Muscle layer of duodenum (tissue), 2 donors: ENCODE results near the gene POU3F3.

ENCODE experiments used
- H3K27ac ChIP-seq: one replicate; pipeline ENCODE4 v1.7.0; 2013; ENCODE audit warnings: mild to moderate bottlenecking, low read length
- H3K27me3 ChIP-seq: one replicate; pipeline ENCODE4 v1.7.0; 2013; ENCODE audit warnings: low read depth, mild to moderate bottlenecking, control low read depth, low read length
- H3K36me3 ChIP-seq, 2 donors: one replicate each; pipeline ENCODE4 v1.7.0; 2013; ENCODE audit warnings: low read length in 2 of 2, control low read depth in 1 of 2, mild to moderate bottlenecking in 1 of 2; ENCODE audit not compliant: insufficient read depth in 2 of 2, control insufficient read depth in 1 of 2
- H3K4me1 ChIP-seq, 2 donors: one replicate each; pipeline ENCODE4 v1.7.0; 2013; ENCODE audit warnings: low read length in 2 of 2, mild to moderate bottlenecking in 2 of 2, control low read depth in 1 of 2, moderate library complexity in 1 of 2; ENCODE audit not compliant: insufficient read depth in 2 of 2, control insufficient read depth in 1 of 2
- H3K4me3 ChIP-seq, 2 donors: one replicate each; pipeline ENCODE4 v1.7.0; 2013; ENCODE audit warnings: low read length in 2 of 2, low read depth in 1 of 2, mild to moderate bottlenecking in 1 of 2
- H3K9me3 ChIP-seq, 2 donors: one replicate each; pipeline ENCODE4 v1.7.0; 2013; ENCODE audit warnings: low read length in 2 of 2, control low read depth in 1 of 2, mild to moderate bottlenecking in 1 of 2; ENCODE audit not compliant: control insufficient read depth in 1 of 2
- donor health status: healthy.

The POU3F3 gene

DNA sequence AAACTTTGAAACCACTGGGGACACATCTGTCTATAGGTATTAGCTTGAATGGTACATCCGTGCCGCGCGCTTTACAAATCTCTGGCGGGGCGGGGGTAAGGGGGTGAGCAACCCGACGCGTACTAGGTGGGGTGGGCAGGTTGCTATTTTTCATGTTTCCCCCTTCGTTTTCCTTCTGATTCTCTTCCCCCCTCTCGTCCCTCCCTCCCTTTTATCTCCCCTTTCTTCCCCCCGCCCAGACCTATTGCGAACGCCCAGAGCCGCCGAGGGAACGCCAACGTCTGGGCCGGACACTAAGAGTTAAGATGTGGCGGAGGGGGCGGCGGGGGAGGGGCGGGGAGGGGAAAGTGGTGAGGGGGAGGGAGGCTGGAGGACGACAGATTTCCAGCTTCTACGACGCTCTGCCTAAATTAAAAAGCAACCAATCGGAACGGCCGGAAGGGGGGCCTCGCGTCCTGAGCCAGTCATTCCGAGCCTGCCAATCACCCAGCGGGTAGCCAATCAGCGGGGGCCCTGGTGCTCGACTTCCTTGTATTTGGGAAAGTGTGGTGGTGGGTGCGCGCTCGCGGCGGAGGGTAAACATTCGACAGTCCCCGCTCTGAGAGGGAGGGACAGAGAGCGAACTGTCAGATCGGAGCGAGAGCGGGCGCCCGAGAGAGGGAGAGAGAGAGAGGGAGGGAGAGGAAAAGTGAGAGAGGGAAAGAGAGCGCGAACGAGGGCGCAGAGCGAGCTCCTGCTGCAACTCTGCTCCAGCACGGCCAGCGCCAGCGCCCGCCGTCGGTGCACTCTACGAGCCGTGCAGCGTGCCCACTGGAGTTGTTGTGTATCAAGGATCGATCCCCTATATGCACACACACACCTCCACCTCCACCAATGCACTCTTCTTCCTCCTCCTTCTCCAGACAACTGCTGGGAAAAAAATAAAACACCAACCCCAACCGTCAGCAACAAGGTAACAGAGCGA lies at the start of gene POU3F3:
Gene POU3F3 (plus strand): TSS at position 582 of the 964 bp plus-strand sequence. CDS start 1,396 bp downstream, outside the sequence.
- no peaks in the 10 kb centered on the region for H3K36me3 ChIP-seq
- peaks cover 0 to 5% of the 10 kb centered on the region in 2 donors for H3K9me3 ChIP-seq
- peaks cover 66% of the 10 kb centered on the region for H3K27me3 ChIP-seq
- no peak within 1 kb of the TSS for H3K27ac ChIP-seq
- peak within 1 kb of the TSS; percentile 37 to 59 for H3K4me3 ChIP-seq
- H3K4me1 ChIP-seq = peaks cover 0 to 43% of the 10 kb centered on the region in 2 donors

DNA sequence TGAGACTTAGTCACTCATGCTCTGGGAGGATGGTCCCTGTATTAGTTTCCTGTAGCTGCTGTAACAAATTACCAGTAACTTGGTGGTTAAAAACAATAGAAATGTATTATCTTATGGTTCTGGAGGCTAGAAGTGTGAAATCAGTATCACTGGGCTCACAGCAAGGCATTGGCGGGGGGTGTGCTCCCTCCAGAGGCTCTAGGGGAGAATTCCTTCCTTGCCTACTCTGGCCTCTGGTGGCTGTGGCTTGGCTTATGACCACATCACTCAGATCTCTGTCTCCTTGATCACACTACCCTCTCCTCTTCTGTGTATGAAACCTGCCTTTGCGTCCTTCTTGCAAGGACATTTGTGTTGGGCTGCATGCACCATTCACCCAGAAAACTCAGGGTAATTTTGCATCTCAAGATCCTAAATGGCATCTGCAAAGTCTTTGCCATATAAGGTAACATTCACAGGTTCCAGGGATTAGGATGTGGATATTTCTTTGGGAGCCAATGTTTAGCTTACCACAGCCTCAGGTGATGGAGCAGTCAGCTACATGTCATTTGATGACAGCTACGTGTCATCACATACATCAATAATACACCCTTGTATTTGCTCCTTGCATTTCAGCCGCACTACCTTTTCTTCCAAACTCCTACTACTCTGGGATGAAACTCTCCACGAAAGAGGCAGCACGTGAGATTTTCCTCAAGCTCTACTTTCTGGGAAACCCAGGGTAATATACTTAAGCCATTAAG lies 49.6 kb upstream of the POU3F3 start:
- Histone ChIP-seq H3K27me3 (no peaks in the 10 kb centered on the region), H3K36me3 (no peaks in the 10 kb centered on the region), H3K9me3 (no peaks in the 10 kb centered on the region), H3K4me1 (no peaks in the 10 kb centered on the region), H3K27ac (no peak overlapping the region), H3K4me3 (no peak overlapping the region)

DNA sequence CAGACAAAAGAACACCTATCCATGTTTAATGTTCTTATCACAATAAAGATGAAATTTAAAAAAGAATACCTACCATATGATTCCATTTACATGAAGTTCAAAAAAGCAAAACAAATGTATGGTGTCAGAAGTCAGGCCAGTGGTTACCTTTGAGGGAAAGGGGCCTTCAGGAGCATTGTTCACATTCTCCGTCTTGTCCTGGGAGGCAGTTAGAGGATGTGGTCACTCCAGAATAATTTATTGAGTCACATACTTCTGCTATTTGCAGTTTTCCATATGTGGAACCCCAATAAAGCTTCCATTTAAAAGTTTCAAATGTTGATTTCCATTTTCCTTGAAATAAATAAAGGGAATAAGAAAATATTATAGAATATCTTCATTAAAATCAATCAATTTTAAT lies 41.6 kb upstream of the POU3F3 start:
- Histone ChIP-seq H3K27me3 (no peaks in the 10 kb centered on the region), H3K36me3 (no peaks in the 10 kb centered on the region), H3K4me3 (no peak overlapping the region), H3K4me1 (no peaks in the 10 kb centered on the region), H3K27ac (no peak overlapping the region), H3K9me3 (no peaks in the 10 kb centered on the region)

DNA sequence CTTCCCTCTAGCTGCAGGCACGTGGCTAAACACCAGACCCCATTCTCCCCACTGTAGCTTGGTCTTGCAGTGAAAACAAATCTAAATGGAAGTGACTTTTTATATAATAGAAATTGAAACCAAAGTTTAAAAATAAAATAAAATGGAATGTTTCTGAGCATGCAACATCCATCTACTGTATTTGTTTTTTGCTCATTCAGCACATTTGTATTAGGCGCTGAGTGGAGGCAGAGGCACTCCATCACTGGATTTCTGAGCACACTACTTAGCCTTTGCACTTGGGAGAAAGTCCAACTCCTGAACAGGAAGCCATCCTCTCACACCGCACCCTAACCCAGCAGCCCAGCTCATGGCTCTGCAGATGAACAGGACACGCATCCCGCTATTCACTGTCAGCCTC lies 37.8 kb upstream of the POU3F3 start:
- H3K4me3 ChIP-seq = no peak overlapping the region
- H3K27me3 ChIP-seq = no peaks in the 10 kb centered on the region
- no peak overlapping the region for H3K27ac ChIP-seq
- H3K4me1 ChIP-seq = no peaks in the 10 kb centered on the region
- H3K9me3 ChIP-seq = no peaks in the 10 kb centered on the region
- no peaks in the 10 kb centered on the region for H3K36me3 ChIP-seq

DNA sequence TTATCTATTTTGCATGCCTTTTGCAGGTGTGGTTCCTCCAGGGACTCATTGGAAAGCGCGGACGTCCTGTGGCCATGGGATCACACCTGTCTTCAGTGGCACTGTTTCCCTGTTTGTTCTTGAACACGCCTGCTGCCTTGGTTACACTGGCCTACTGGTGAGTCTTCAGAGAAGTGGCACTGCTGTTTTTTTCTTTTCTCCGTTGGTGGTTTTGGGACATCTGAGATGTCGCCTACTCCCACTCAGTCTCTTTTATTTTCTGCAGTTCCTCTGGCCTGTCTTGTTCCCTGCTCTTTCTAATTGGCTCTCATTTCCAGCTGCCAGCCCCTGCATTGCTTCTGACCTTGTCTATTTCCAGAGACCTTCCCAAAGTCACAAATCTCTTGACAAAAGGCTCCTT lies 35.7 kb upstream of the POU3F3 start:
- Histone ChIP-seq H3K4me1 (no peaks in the 10 kb centered on the region), H3K4me3 (no peak overlapping the region), H3K9me3 (no peaks in the 10 kb centered on the region), H3K27ac (no peak overlapping the region), H3K36me3 (no peaks in the 10 kb centered on the region), H3K27me3 (no peaks in the 10 kb centered on the region)

DNA sequence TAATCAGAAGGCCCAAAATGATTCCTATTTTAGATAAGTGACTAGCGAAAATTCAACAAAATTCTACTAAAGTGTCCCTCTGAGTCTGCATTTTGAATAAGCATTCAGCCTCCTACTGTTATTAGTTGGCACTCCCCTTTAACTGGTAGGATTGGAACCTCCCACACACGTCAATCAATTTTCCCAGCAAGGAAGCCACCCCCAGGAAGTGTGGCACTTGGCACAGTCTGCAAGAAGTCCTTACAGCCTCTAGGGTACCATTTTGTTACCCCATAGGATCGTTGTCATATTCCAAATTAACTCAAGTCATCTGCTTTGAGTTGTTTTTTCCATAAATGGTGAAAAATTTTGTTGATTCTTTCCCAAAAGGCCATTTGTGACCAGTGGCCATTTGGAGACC lies 33.8 kb upstream of the POU3F3 start:
- Histone ChIP-seq H3K36me3 (no peaks in the 10 kb centered on the region), H3K4me1 (no peaks in the 10 kb centered on the region), H3K27me3 (no peaks in the 10 kb centered on the region), H3K27ac (no peak overlapping the region), H3K9me3 (no peaks in the 10 kb centered on the region), H3K4me3 (no peak overlapping the region)

DNA sequence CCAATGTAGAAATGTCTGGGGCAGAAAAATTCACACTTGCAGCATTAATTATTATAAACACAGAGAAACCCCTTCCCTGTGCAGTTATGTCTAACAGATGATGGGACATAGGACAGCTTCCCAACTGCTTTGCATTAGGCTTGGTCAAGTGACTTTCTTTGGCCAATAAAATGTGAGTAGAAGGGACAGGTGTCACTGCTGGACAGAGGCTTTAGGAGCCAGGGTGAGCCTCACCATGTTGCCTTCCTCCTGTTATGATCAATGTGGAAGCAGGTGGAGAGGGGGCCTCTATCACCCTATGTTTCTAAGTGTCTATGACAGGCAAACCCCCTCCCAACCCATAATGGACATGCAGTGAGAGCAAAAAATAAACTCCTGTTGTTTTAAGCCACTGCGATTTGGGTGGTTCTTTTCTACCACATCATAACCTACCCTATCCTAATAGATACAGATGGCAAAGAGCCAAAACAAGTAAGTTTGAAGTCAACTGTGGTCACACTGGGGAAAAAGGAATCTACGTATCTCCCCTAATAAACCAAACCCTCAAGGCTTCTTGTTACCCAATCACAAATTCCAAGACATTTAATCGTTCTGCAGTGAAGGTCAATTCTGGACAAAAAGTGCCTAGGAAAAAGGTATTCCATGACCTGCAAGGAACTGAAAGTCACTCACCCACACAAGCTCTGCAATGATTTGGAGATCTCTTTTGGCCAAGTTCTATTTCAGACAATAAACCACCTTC lies 28.6 kb upstream of the POU3F3 start:
- no peak overlapping the region for H3K4me3 ChIP-seq
- H3K36me3 ChIP-seq = no peaks in the 10 kb centered on the region
- H3K9me3 ChIP-seq = no peaks in the 10 kb centered on the region
- H3K4me1 ChIP-seq = no peaks in the 10 kb centered on the region
- H3K27me3 ChIP-seq = no peaks in the 10 kb centered on the region
- no peak overlapping the region for H3K27ac ChIP-seq

DNA sequence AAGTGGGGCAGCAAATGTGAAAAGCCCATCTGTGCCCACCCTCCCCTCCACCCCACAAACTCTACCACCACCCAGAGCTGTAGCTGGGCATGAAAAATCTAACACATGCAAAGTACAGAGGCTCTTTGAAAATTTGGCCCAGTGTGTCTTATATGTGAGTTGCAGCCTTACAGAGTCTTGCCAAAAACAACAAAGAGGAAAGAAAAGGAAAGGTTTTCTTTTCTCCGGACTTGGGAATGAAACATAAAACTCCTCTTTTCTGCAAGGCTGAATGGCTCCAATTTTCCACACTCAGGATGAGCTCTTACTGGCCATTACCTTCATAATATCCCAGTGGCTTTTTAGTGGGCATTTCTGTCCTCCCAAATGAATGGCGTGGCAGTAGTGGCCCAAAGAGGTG lies 27.9 kb upstream of the POU3F3 start:
- H3K4me1 ChIP-seq = no peaks in the 10 kb centered on the region
- no peak overlapping the region for H3K4me3 ChIP-seq
- no peak overlapping the region for H3K27ac ChIP-seq
- H3K9me3 ChIP-seq = no peaks in the 10 kb centered on the region
- no peaks in the 10 kb centered on the region for H3K27me3 ChIP-seq
- H3K36me3 ChIP-seq = no peaks in the 10 kb centered on the region

DNA sequence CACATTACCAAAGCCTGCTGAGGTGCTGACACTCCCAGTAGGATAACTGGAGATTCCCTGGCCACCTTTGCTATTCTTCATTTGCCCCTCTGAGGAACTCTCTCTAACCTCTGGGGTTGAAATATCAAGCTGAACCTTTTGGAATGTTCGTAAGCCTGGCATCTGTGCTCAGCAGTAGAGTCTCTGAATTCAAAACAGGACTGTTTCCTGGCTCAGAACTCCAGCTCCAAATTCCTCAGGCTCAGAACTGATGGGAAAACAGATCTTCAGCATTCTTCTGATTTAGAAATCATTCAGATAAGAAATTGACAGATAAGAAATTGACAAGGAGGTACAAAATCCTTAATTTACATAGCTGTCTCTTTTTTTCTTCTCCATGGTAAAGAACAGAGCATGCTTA lies 22.2 kb upstream of the POU3F3 start:
- H3K27me3 ChIP-seq = no peaks in the 10 kb centered on the region

DNA sequence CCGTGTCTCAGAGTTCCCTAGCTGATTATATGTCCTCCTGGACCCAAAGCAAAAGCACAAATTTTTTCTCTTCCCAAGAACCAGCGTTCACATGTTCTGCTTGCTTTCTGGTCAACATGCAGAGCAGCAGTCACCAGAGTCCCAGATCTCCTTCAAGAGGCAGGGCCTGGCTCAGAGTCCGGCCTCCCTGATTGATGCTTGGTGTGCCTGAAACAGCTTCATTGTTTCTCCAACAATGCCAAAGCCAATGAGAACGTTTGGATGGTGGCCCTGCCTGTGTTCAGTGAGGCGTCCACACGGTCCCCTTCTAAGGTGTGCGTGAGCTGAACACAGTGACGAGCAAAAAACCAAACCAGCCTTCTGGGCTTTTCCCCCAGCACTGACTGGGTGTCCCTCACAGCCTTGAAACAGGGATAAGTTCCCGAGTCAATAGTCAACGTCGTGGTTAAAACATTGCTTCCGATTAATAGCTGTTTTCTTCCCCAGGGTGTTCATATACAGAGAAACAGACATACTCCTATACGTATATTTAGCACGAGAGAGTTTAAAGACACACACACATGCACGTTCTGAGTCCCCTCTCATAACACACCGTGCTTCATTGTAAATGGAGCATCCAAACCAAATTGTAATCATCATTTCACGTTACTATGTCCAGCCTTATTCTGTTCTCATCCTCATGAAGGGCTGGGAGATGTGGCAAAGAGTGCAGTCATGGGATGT lies 19.3 kb upstream of the POU3F3 start:
- Histone ChIP-seq H3K4me3 (no peak overlapping the region), H3K4me1 (no peaks in the 10 kb centered on the region), H3K27me3 (no peaks in the 10 kb centered on the region), H3K27ac (no peak overlapping the region), H3K36me3 (no peaks in the 10 kb centered on the region), H3K9me3 (no peaks in the 10 kb centered on the region)

More for the DNA sequence above, 22.2 kb upstream of the POU3F3 start:
- Histone ChIP-seq H3K27ac (no peak overlapping the region), H3K9me3 (no peaks in the 10 kb centered on the region), H3K36me3 (no peaks in the 10 kb centered on the region), H3K4me1 (no peaks in the 10 kb centered on the region), H3K4me3 (no peak overlapping the region)
